ENCODE data around the gene EDIL3.

EDIL3 gene

GRCh38 chr5:84384604-84385575 lies at the start of gene EDIL3:
EDIL3 (minus strand) TSS chr5:84384880; CDS start chr5:84384374, 506 bp downstream.
- peak; percentile 72 for DNase-seq

- no peak for DNase-seq
These were observed 48.8 kb upstream of the EDIL3 start for GRCh38 chr5:84433461-84433860.

- DNase-seq, result no peak
These were observed 46.4 kb upstream of the EDIL3 start for GRCh38 chr5:84430863-84431663.

- DNase-seq, result no peak
These were observed 45.4 kb upstream of the EDIL3 start for GRCh38 chr5:84430079-84430478.

GRCh38 chr5:84425365-84425881 lies 40.7 kb upstream of the EDIL3 start:
- no peak for DNase-seq

GRCh38 chr5:84419742-84420141 lies 35.1 kb upstream of the EDIL3 start:
- DNase-seq, result no peak

GRCh38 chr5:84411832-84412605 lies 27.3 kb upstream of the EDIL3 start:
- DNase-seq, result no peak

- DNase-seq, result no peak
These were observed 21.4 kb upstream of the EDIL3 start for GRCh38 chr5:84406111-84406510.

- no peak for DNase-seq
These were observed 19.1 kb upstream of the EDIL3 start for GRCh38 chr5:84403773-84404172.

GRCh38 chr5:84397385-84397784 lies 12.7 kb upstream of the EDIL3 start:
- DNase-seq, result no peak

- no peak for DNase-seq
These were observed 9.3 kb upstream of the EDIL3 start for GRCh38 chr5:84393969-84394368.

GRCh38 chr5:84392836-84393235 lies 8.2 kb upstream of the EDIL3 start:
- no peak for DNase-seq

GRCh38 chr5:84385705-84386104 lies 1.0 kb upstream of the EDIL3 start:
- DNase-seq, result no peak

- DNase-seq, result peak; percentile 87
These were observed 670 bp downstream of the EDIL3 start for GRCh38 chr5:84383816-84384603.

- DNase-seq, result peak; percentile 73
These were observed 1.3 kb downstream of the EDIL3 start for GRCh38 chr5:84383296-84383815.

GRCh38 chr5:84382363-84383295 lies 2.1 kb downstream of the EDIL3 start:
- peak; percentile 87 for DNase-seq

- no peak for DNase-seq
These were observed 2.9 kb downstream of the EDIL3 start for GRCh38 chr5:84381502-84382362.

GRCh38 chr5:84379749-84380148 lies 4.9 kb downstream of the EDIL3 start:
- DNase-seq, result no peak

GRCh38 chr5:84378961-84379360 lies 5.7 kb downstream of the EDIL3 start:
- no peak for DNase-seq
